ENCODE results near the gene ALOX15B.

ALOX15B gene

GRCh38 chr17:8038954-8039610, at the start of gene ALOX15B:
Gene ALOX15B, plus strand, starts transcription at chr17:8039059. Its CDS starts 97 bp downstream, at chr17:8039156.
- FAIRE-seq, result no peak

- FAIRE-seq, result no peak
Observed at GRCh38 chr17:7989781-7990655, 48.8 kb upstream of the ALOX15B start.

GRCh38 chr17:7992516-7992915, 46.3 kb upstream of the ALOX15B start:
- FAIRE-seq, result no peak

- no peak for FAIRE-seq
Observed at GRCh38 chr17:7992924-7993323, 45.9 kb upstream of the ALOX15B start.

- no peak for FAIRE-seq
Observed at GRCh38 chr17:7993972-7994589, 44.8 kb upstream of the ALOX15B start.

- no peak for FAIRE-seq
Observed at GRCh38 chr17:7995724-7996123, 43.1 kb upstream of the ALOX15B start.

GRCh38 chr17:7997186-7997585, 41.7 kb upstream of the ALOX15B start:
- no peak for FAIRE-seq

GRCh38 chr17:8001976-8002720, 36.7 kb upstream of the ALOX15B start, which contains the start of gene GUCY2D:
Gene GUCY2D, plus strand, starts transcription at chr17:8002615. Its CDS starts 433 bp downstream, at chr17:8003048.
- FAIRE-seq, result no peak

GRCh38 chr17:8002721-8003593, 35.9 kb upstream of the ALOX15B start:
- FAIRE-seq, result no peak

GRCh38 chr17:8003594-8004181, 35.2 kb upstream of the ALOX15B start:
- no peak for FAIRE-seq

GRCh38 chr17:8004899-8005298, 34.0 kb upstream of the ALOX15B start:
- FAIRE-seq, result no peak

- no peak for FAIRE-seq
Observed at GRCh38 chr17:8005357-8005756, 33.5 kb upstream of the ALOX15B start.

- FAIRE-seq, result no peak
Observed at GRCh38 chr17:8005967-8006730, 32.7 kb upstream of the ALOX15B start.

GRCh38 chr17:8006836-8007680, 31.8 kb upstream of the ALOX15B start:
- no peak for FAIRE-seq

GRCh38 chr17:8007836-8008235, 31.0 kb upstream of the ALOX15B start:
- FAIRE-seq, result no peak

GRCh38 chr17:8012045-8012580, 26.7 kb upstream of the ALOX15B start:
- FAIRE-seq, result no peak

- no peak for FAIRE-seq
Observed at GRCh38 chr17:8012996-8013640, 25.7 kb upstream of the ALOX15B start.

GRCh38 chr17:8013731-8014557, 24.9 kb upstream of the ALOX15B start:
- FAIRE-seq, result no peak
